SK-N-SH treated with all-trans-retinoic acid at 6 μM for 48 hours (cell line): ENCODE data around the gene PBX1.

Experiments used
- ATAC-seq: fragments of 200-7000 bp; cut with Tn5 transposase; 3 replicates; pipeline ENCODE4 v1.9.1; 2020; ENCODE audit warnings: mild to moderate bottlenecking, moderate library complexity
- ARNTL ChIP-seq: fragments of 450-650 bp; formaldehyde crosslinking; IDR thresholded peaks from 2 replicates; pipeline ENCODE4 v1.5.0; 2020; ENCODE audit warnings: low read depth, mild to moderate bottlenecking, moderate library complexity, borderline replicate concordance
- BACH2 ChIP-seq: fragments of 250-450 bp; sonication (Bioruptor Pico); IDR thresholded peaks from 2 replicates; pipeline ENCODE4 v1.9.0; 2021; ENCODE audit warnings: mild to moderate bottlenecking, borderline replicate concordance
- CREB5 ChIP-seq: fragments of 250-450 bp; sonication (Bioruptor Pico); IDR thresholded peaks from 2 replicates; pipeline ENCODE4 v1.5.1; 2020; ENCODE audit warnings: low read depth, mild to moderate bottlenecking, moderate library complexity
- CSDC2 ChIP-seq: fragments of 250-450 bp; sonication (Bioruptor Pico); IDR thresholded peaks from 2 replicates; pipeline ENCODE4 v1.5.0; 2020; ENCODE audit warnings: mild to moderate bottlenecking, moderate library complexity
- CSRNP3 ChIP-seq: fragments of 250-450 bp; sonication (Bioruptor Pico); IDR thresholded peaks from 2 replicates; pipeline ENCODE4 v1.5.1; 2021; ENCODE audit warnings: mild to moderate bottlenecking, moderate library complexity
- GLIS3 ChIP-seq: fragments of 250-450 bp; sonication (Bioruptor Pico); IDR thresholded peaks from 2 replicates; pipeline ENCODE4 v1.5.0; 2020; ENCODE audit warnings: mild to moderate bottlenecking, moderate library complexity
- ISL1 ChIP-seq: fragments of 250-450 bp; sonication (Bioruptor Pico); IDR thresholded peaks from 2 replicates; pipeline ENCODE4 v2.1.2; 2022; ENCODE audit warnings: mild to moderate bottlenecking, moderate library complexity
- OSR1 ChIP-seq: fragments of 250-450 bp; sonication (Bioruptor Pico); IDR thresholded peaks from 2 replicates; pipeline ENCODE4 v1.8.0; 2022; ENCODE audit warnings: moderate library complexity, mild to moderate bottlenecking, inconsistent platforms
- RARB ChIP-seq: fragments of 250-450 bp; sonication (Bioruptor Pico); IDR thresholded peaks from 2 replicates; pipeline ENCODE4 v1.8.0; 2021; ENCODE audit warnings: mild to moderate bottlenecking, moderate library complexity
- SNAI2 ChIP-seq: fragments of 250-450 bp; sonication (Bioruptor Pico); IDR thresholded peaks from 2 replicates; pipeline ENCODE4 v1.5.0; 2020; ENCODE audit warnings: mild to moderate bottlenecking, moderate library complexity
- TCF4 ChIP-seq: fragments of 250-450 bp; sonication (Bioruptor Pico); IDR thresholded peaks from 2 replicates; pipeline ENCODE4 v1.8.0; 2021; ENCODE audit warnings: mild to moderate bottlenecking, moderate library complexity, borderline replicate concordance
- TOX ChIP-seq: fragments of 250-450 bp; sonication (Bioruptor Pico); IDR thresholded peaks from 2 replicates; pipeline ENCODE4 v1.8.0; 2021; ENCODE audit warnings: mild to moderate bottlenecking, moderate library complexity, borderline replicate concordance
- ZC3H10 ChIP-seq: fragments of 250-450 bp; sonication (Bioruptor Pico); IDR thresholded peaks from 2 replicates; pipeline ENCODE4 v1.5.1; 2021; ENCODE audit warnings: mild to moderate bottlenecking, moderate library complexity
- ZFP3 ChIP-seq: fragments of 250-450 bp; sonication (Bioruptor Pico); IDR thresholded peaks from 2 replicates; pipeline ENCODE4 v1.5.0; 2020; ENCODE audit warnings: mild to moderate bottlenecking, moderate library complexity
- ZFP30 ChIP-seq: fragments of 450-650 bp; formaldehyde crosslinking; IDR thresholded peaks from 2 replicates; pipeline ENCODE4 v1.5.0; 2022; ENCODE audit warnings: mild to moderate bottlenecking, moderate library complexity
- ZNF70 ChIP-seq: fragments of 450-650 bp; formaldehyde crosslinking; IDR thresholded peaks from 2 replicates; pipeline ENCODE4 v1.5.0; 2020; ENCODE audit warnings: mild to moderate bottlenecking, moderate library complexity
- TF ChIP-seq, protein P1 (sequence below): fragments of 250-450 bp; sonication (Bioruptor Pico); IDR thresholded peaks from 2 replicates; pipeline ENCODE4 v1.8.0; 2021; ENCODE audit warnings: low read depth, mild to moderate bottlenecking, moderate library complexity, borderline replicate concordance
- TF ChIP-seq, protein P2 (sequence below): fragments of 250-450 bp; sonication (Bioruptor Pico); IDR thresholded peaks from 2 replicates; pipeline ENCODE4 v1.5.0; 2020; ENCODE audit warnings: mild to moderate bottlenecking, moderate library complexity
- TF ChIP-seq, protein P3 (sequence below): fragments of 250-450 bp; sonication (Bioruptor Pico); IDR thresholded peaks from 2 replicates; pipeline ENCODE4 v1.8.0; 2020; ENCODE audit warnings: mild to moderate bottlenecking, moderate library complexity, borderline replicate concordance

Gene PBX1

DNA sequence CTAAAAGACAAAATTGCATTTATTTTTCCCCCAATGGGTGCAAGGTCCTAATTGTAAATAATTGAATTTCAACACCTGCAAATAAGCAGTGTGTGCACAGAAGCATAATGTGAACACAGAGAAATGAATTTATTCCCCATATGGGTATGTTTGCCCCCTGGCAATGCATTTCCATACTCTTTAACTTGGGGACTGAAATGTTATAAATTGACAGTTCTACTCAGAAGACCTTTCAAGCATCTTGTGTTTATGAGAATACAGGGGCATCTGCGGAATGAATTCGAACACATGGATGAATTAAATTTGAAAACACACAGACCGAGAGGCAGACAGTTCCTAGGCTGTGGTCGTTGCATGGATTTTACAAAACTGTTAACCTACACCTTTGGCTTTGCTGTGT, 3.5 kb downstream of the PBX1 start (continued):
- TF ChIP-seq TOX (CRISPR knock-in tag) (no peak), CREB5 (CRISPR knock-in tag) (no peak), TCF4 (CRISPR knock-in tag) (no peak), GLIS3 (CRISPR knock-in tag) (no peak)
- TF ChIP-seq, protein P1, sequence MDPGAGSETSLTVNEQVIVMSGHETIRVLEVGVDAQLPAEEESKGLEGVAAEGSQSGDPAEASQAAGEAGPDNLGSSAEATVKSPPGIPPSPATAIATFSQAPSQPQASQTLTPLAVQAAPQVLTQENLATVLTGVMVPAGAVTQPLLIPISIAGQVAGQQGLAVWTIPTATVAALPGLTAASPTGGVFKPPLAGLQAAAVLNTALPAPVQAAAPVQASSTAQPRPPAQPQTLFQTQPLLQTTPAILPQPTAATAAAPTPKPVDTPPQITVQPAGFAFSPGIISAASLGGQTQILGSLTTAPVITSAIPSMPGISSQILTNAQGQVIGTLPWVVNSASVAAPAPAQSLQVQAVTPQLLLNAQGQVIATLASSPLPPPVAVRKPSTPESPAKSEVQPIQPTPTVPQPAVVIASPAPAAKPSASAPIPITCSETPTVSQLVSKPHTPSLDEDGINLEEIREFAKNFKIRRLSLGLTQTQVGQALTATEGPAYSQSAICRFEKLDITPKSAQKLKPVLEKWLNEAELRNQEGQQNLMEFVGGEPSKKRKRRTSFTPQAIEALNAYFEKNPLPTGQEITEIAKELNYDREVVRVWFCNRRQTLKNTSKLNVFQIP = no peak

GRCh38 chr1:164562947-164563520, 4.0 kb downstream of the PBX1 start:
- TF ChIP-seq BACH2 (CRISPR knock-in tag) (no peak), CSDC2 (CRISPR knock-in tag) (no peak), ARNTL (no peak), TCF4 (CRISPR knock-in tag) (no peak), ISL1 (CRISPR knock-in tag) (no peak), CSRNP3 (CRISPR knock-in tag) (no peak), RARB (CRISPR knock-in tag) (no peak), GLIS3 (CRISPR knock-in tag) (no peak), TOX (CRISPR knock-in tag) (no peak), OSR1 (CRISPR knock-in tag) (no peak), ZFP30 (CRISPR knock-in tag) (no peak), ZNF70 (CRISPR knock-in tag) (no peak), ZC3H10 (CRISPR knock-in tag) (no peak), SNAI2 (CRISPR knock-in tag) (no peak)
- TF ChIP-seq, protein P2, sequence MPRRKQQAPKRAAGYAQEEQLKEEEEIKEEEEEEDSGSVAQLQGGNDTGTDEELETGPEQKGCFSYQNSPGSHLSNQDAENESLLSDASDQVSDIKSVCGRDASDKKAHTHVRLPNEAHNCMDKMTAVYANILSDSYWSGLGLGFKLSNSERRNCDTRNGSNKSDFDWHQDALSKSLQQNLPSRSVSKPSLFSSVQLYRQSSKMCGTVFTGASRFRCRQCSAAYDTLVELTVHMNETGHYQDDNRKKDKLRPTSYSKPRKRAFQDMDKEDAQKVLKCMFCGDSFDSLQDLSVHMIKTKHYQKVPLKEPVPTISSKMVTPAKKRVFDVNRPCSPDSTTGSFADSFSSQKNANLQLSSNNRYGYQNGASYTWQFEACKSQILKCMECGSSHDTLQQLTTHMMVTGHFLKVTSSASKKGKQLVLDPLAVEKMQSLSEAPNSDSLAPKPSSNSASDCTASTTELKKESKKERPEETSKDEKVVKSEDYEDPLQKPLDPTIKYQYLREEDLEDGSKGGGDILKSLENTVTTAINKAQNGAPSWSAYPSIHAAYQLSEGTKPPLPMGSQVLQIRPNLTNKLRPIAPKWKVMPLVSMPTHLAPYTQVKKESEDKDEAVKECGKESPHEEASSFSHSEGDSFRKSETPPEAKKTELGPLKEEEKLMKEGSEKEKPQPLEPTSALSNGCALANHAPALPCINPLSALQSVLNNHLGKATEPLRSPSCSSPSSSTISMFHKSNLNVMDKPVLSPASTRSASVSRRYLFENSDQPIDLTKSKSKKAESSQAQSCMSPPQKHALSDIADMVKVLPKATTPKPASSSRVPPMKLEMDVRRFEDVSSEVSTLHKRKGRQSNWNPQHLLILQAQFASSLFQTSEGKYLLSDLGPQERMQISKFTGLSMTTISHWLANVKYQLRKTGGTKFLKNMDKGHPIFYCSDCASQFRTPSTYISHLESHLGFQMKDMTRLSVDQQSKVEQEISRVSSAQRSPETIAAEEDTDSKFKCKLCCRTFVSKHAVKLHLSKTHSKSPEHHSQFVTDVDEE = no peak
- TF ChIP-seq, protein P1 = no peak
- TF ChIP-seq, protein P3, sequence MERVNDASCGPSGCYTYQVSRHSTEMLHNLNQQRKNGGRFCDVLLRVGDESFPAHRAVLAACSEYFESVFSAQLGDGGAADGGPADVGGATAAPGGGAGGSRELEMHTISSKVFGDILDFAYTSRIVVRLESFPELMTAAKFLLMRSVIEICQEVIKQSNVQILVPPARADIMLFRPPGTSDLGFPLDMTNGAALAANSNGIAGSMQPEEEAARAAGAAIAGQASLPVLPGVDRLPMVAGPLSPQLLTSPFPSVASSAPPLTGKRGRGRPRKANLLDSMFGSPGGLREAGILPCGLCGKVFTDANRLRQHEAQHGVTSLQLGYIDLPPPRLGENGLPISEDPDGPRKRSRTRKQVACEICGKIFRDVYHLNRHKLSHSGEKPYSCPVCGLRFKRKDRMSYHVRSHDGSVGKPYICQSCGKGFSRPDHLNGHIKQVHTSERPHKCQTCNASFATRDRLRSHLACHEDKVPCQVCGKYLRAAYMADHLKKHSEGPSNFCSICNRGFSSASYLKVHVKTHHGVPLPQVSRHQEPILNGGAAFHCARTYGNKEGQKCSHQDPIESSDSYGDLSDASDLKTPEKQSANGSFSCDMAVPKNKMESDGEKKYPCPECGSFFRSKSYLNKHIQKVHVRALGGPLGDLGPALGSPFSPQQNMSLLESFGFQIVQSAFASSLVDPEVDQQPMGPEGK (CRISPR knock-in tag) = no peak
- ATAC-seq = no peak

- no peak for ATAC-seq
- TF ChIP-seq ZFP3 (CRISPR knock-in tag) = no peak
- TF ChIP-seq ISL1 (CRISPR knock-in tag) = no peak
- TF ChIP-seq CSDC2 (CRISPR knock-in tag) = no peak
- no peak for TF ChIP-seq ARNTL
These were observed 4.9 kb downstream of the PBX1 start for GRCh38 chr1:164563721-164564360.
